OCI-LY3 (cell line): Measurements from ENCODE around the gene AP3S2.

ENCODE experiments used
- EZH2phosphoT487 ChIP-seq: fragments of 200-600 bp; shearing (Covaris generic); IDR thresholded peaks from 2 replicates; pipeline ENCODE4 v1.6.1; 2018; ENCODE audit warnings: antibody characterized with exemption, mixed run types, low read depth
- TF ChIP-seq, protein P1 (sequence below): fragments of 200-600, 300-600 bp; sonication (generic); IDR thresholded peaks from 2 replicates; pipeline ENCODE4 v1.5.1; 2014; ENCODE audit warnings: antibody characterized with exemption, low read length, low read depth

DNA sequence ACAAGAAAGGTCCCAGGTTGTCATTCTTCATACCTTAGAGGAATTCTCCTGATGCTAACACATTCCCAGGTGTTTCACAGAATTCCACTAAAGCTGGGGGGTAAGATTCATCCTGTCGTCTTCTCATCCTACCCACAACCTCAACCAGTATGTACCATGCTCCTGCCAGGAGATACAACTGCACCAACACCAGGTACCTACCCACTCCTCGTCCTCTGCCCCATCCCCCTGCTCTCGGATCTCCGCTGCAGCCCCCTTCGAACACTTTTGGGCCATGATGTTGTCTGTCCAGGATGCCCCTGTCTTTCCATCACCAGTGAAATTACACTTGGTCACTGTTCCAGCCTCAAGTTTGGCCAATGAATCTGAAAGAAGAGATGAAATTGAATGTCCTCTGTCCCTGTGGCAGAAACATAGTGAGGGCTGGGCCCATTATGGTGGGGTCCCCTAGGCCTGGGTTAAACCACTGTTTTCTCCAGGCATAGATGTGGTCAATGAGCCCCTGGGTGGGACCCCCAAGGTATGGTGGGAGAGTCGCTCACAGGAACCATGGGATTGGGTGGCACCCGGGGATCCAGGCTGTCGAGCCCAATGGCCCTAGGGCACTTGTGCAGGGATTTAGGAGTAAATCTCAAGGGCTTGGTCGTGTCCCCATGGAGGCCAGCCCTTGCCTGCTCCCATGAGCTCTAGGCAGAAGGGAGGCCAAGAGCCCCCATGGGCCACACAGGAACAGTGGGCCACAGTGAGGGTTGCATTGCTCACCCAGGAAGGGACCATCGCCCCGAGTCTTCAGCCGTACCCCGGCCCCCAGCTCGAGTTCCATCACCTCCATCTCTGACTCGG, 9.4 kb upstream of the AP3S2 start:
- TF ChIP-seq, protein P1, sequence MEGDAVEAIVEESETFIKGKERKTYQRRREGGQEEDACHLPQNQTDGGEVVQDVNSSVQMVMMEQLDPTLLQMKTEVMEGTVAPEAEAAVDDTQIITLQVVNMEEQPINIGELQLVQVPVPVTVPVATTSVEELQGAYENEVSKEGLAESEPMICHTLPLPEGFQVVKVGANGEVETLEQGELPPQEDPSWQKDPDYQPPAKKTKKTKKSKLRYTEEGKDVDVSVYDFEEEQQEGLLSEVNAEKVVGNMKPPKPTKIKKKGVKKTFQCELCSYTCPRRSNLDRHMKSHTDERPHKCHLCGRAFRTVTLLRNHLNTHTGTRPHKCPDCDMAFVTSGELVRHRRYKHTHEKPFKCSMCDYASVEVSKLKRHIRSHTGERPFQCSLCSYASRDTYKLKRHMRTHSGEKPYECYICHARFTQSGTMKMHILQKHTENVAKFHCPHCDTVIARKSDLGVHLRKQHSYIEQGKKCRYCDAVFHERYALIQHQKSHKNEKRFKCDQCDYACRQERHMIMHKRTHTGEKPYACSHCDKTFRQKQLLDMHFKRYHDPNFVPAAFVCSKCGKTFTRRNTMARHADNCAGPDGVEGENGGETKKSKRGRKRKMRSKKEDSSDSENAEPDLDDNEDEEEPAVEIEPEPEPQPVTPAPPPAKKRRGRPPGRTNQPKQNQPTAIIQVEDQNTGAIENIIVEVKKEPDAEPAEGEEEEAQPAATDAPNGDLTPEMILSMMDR, result no peak
- TF ChIP-seq EZH2phosphoT487, result no peak
